ENCODE measurements around the gene ZFAND2A. TPM values are rescaled to one million over a fixed set of nuclear protein-coding genes. Genes with fewer than 3 reads are reported as not detected.
"Not testable (repeated sequence)": the region's sequence is repeated elsewhere in the genome, so short reads cannot be mapped to it uniquely, and the experiment has no call there.

The ZFAND2A gene
- total RNA-seq, 4 donors from 2014 or later, result 12.0 to 17.9 (median 14.1) TPM

- Histone ChIP-seq H3K27ac (no peak overlapping the region), H3K4me3 (no peak overlapping the region), H3K27me3 (peaks cover 27 to 42% (median 38%) of the 10 kb centered on the region in 3 donors), H3K4me1 (peaks cover 0 to 5% of the 10 kb centered on the region in 2 donors), H3K9me3 (no peaks in the 10 kb centered on the region), H3K36me3 (no peaks in the 10 kb centered on the region)
- intact Hi-C loops (cut with DNase I; ENCODE audit: low total_unique reads) (no loop called here), in situ Hi-C loops (cut with MboI; ENCODE audit: low sequenced_read_pairs in 4 of 4) (no loop called here)
- ATAC-seq (no peak), DNase-seq (no peak)
- TF ChIP-seq CTCF (IDR thresholded peaks at IDR 0.05 in 4 of 5, conservative IDR thresholded peaks at IDR 0.05 in 1 of 5) (no peak), POLR2A (IDR thresholded peaks at IDR 0.05) (no peak)
Measured at GRCh38 chr7:1201916-1202315, 41.9 kb upstream of the ZFAND2A start.

GRCh38 chr7:1200045-1200444 is 40.0 kb upstream of the ZFAND2A start:
- Histone ChIP-seq H3K4me1 (peaks cover 0 to 5% of the 10 kb centered on the region in 2 donors), H3K27me3 (peaks cover 31 to 45% (median 40%) of the 10 kb centered on the region in 3 donors), H3K36me3 (no peaks in the 10 kb centered on the region), H3K9me3 (no peaks in the 10 kb centered on the region), H3K4me3 (no peak overlapping the region), H3K27ac (no peak overlapping the region)
- ATAC-seq (no peak), DNase-seq (no peak)
- TF ChIP-seq CTCF (IDR thresholded peaks at IDR 0.05 in 4 of 5, conservative IDR thresholded peaks at IDR 0.05 in 1 of 5) (no peak), POLR2A (IDR thresholded peaks at IDR 0.05) (no peak)
- in situ Hi-C loops (cut with MboI; ENCODE audit: low sequenced_read_pairs in 4 of 4), result no loop called here
- intact Hi-C loops (cut with DNase I; ENCODE audit: low total_unique reads), result no loop called here

GRCh38 chr7:1197997-1198625 is 38.1 kb upstream of the ZFAND2A start:
- no peak for TF ChIP-seq POLR2A (IDR thresholded peaks at IDR 0.05)
- no peak for TF ChIP-seq CTCF (IDR thresholded peaks at IDR 0.05 in 4 of 5, conservative IDR thresholded peaks at IDR 0.05 in 1 of 5)
- H3K9me3 ChIP-seq, result no peaks in the 10 kb centered on the region
- H3K4me1 ChIP-seq, result peaks cover 0 to 5% of the 10 kb centered on the region in 2 donors
- no peak overlapping the region for H3K4me3 ChIP-seq
- in situ Hi-C loops (cut with MboI; ENCODE audit: low sequenced_read_pairs in 4 of 4), result no loop called here
- no peaks in the 10 kb centered on the region for H3K36me3 ChIP-seq
- H3K27me3 ChIP-seq, result peaks cover 42 to 46% (median 44%) of the 10 kb centered on the region in 3 donors
- intact Hi-C loops (cut with DNase I; ENCODE audit: low total_unique reads), result no loop called here
- ATAC-seq, result peak; percentile 33 to 62
- no peak overlapping the region for H3K27ac ChIP-seq
- no peak for DNase-seq

GRCh38 chr7:1196950-1197349 is 37.0 kb upstream of the ZFAND2A start:
- H3K27me3 ChIP-seq, result peaks cover 45 to 56% (median 50%) of the 10 kb centered on the region in 3 donors
- in situ Hi-C loops (cut with MboI; ENCODE audit: low sequenced_read_pairs in 4 of 4) (no loop called here), intact Hi-C loops (cut with DNase I; ENCODE audit: low total_unique reads) (no loop called here)

GRCh38 chr7:1196441-1196840 is 36.4 kb upstream of the ZFAND2A start:
- H3K4me3 ChIP-seq; H3K4me1 ChIP-seq; H3K9me3 ChIP-seq; intact Hi-C loops (cut with DNase I; ENCODE audit: low total_unique reads); DNase-seq; H3K27ac ChIP-seq; in situ Hi-C loops (cut with MboI; ENCODE audit: low sequenced_read_pairs in 4 of 4); ATAC-seq; H3K36me3 ChIP-seq: not testable (repeated sequence)
- H3K27me3 ChIP-seq, result peaks cover 45 to 56% (median 51%) of the 10 kb centered on the region in 3 donors

More at GRCh38 chr7:1196950-1197349, 37.0 kb upstream of the ZFAND2A start:
- H3K27ac ChIP-seq, result no peak overlapping the region
- H3K36me3 ChIP-seq, result no peaks in the 10 kb centered on the region
- no peak for ATAC-seq
- no peak for DNase-seq
- H3K4me3 ChIP-seq, result no peak overlapping the region
- TF ChIP-seq POLR2A (IDR thresholded peaks at IDR 0.05) (no peak), CTCF (IDR thresholded peaks at IDR 0.05 in 4 of 5, conservative IDR thresholded peaks at IDR 0.05 in 1 of 5) (no peak)
- peaks cover 0 to 5% of the 10 kb centered on the region in 2 donors for H3K4me1 ChIP-seq
- H3K9me3 ChIP-seq, result no peaks in the 10 kb centered on the region

Measured in gastrocnemius medialis (tissue), 4 donors.